GM18526 (cell line): Measurements from ENCODE around the gene PRH2.

Source experiments
- POLR2A ChIP-seq: IDR thresholded peaks from 3 replicates; pipeline ENCODE4 v1.6.1; 2011; ENCODE audit not compliant: insufficient read length; ENCODE audit errors: extremely low read depth

Gene PRH2

GRCh38 chr12:10941916-10942607 is 13.0 kb downstream of the PRH2 start:
- TF ChIP-seq POLR2A = no peak

GRCh38 chr12:10943167-10943566 is 14.1 kb downstream of the PRH2 start:
- TF ChIP-seq POLR2A = no peak

- no peak for TF ChIP-seq POLR2A
These were observed 23.6 kb downstream of the PRH2 start for GRCh38 chr12:10952645-10953044.

- TF ChIP-seq POLR2A = no peak
These were observed 27.0 kb downstream of the PRH2 start for GRCh38 chr12:10956085-10956484.

- TF ChIP-seq POLR2A = no peak
These were observed 28.7 kb downstream of the PRH2 start for GRCh38 chr12:10957741-10958140.

GRCh38 chr12:10959804-10960203 is 30.8 kb downstream of the PRH2 start:
- no peak for TF ChIP-seq POLR2A

GRCh38 chr12:10960211-10960610 is 31.2 kb downstream of the PRH2 start:
- TF ChIP-seq POLR2A = no peak

- no peak for TF ChIP-seq POLR2A
These were observed 36.4 kb downstream of the PRH2 start for GRCh38 chr12:10965476-10965875.

- no peak for TF ChIP-seq POLR2A
These were observed 37.3 kb downstream of the PRH2 start for GRCh38 chr12:10966314-10966713.

- no peak for TF ChIP-seq POLR2A
These were observed 38.4 kb downstream of the PRH2 start for GRCh38 chr12:10967409-10967808.

- no peak for TF ChIP-seq POLR2A
These were observed 39.9 kb downstream of the PRH2 start for GRCh38 chr12:10968765-10969456.

- no peak for TF ChIP-seq POLR2A
These were observed 45.9 kb downstream of the PRH2 start for GRCh38 chr12:10974965-10975364.

- no peak for TF ChIP-seq POLR2A
These were observed 53.2 kb downstream of the PRH2 start for GRCh38 chr12:10982244-10982643.
